SK-N-MC (cell line): ENCODE results near the gene PXN.

Experiments used
- EZH2 ChIP-seq: fragments of 200-600 bp; sonication (generic); IDR thresholded peaks from one replicate; pipeline ENCODE4 v1.6.1; 2017; ENCODE audit warnings: antibody characterized with exemption
- POLR2AphosphoS5 ChIP-seq: IDR thresholded peaks from 2 replicates; pipeline ENCODE4 v1.6.1; 2012; ENCODE audit warnings: mild to moderate bottlenecking, low read depth, low read length, borderline replicate concordance

GRCh38 chr12:120196363-120196762, 69.2 kb downstream of the PXN start:
- TF ChIP-seq EZH2 (no peak), POLR2AphosphoS5 (no peak)
